RCC 7860 (cell line): ENCODE results near the gene CEP112.

Experiments used
- DNase-seq: peaks from one replicate; pipeline ENCODE4 v3.0.0-alpha.2; 2015; ENCODE audit warnings: low spot score
- FAIRE-seq: peaks from 2 replicates; lab custom pipeline; 2012; peaks lifted over from hg19 to GRCh38; lab: Jason Lieb, UNC

Gene CEP112

DNA sequence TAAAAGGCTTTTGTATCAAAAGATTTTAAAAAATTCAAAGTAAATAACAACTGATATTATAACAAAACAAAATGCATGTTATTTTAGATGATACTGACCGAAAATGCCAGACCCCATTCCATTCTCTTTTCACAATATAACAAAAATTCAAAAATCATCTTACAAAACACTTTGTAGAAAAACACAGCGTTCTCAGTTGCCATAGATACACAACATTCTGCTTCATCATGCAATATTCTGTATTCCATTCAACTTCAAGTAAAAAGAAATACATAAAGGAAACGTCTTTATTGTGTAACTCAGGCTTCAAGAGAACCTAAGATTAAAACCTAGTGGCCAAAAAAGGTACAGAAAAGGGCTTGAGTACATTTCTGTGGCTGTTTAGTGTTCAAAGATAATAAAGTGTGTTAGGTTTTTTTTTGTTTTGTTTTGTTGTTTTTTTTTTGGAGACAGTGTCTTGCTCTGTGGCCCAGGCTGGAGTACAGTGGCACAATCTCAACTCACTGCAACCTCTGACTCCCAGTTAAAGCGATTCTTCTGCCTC is 250.5 kb downstream of the CEP112 start:
- DNase-seq: no peak

DNA sequence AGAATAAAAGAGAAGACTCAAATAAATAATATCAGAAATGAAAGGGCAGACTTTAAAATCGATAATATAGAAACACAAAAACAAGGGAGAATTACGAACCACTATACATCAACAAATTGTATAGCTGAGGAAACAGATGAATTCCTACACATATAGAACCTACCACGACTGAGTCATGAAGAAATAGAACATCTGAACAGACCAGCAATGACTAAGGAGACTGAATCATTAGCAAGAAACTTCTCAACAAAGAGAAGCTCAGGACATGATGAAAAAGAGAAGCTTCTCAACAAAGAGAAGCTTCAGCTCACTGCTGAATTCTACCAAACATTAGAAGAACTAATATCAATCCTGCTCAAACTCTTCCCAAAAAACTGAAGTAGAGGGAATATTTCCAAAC is 255.9 kb downstream of the CEP112 start:
- FAIRE-seq (no peak), DNase-seq (no peak)

More for the DNA sequence above, 250.5 kb downstream of the CEP112 start:
- no peak for FAIRE-seq

- no peak for FAIRE-seq
- no peak for DNase-seq
Measured at GRCh38 chr17:65933290-65933689, 258.6 kb downstream of the CEP112 start.

- DNase-seq: no peak
- FAIRE-seq: no peak
Measured at GRCh38 chr17:65931246-65932149, 260.4 kb downstream of the CEP112 start.

DNA sequence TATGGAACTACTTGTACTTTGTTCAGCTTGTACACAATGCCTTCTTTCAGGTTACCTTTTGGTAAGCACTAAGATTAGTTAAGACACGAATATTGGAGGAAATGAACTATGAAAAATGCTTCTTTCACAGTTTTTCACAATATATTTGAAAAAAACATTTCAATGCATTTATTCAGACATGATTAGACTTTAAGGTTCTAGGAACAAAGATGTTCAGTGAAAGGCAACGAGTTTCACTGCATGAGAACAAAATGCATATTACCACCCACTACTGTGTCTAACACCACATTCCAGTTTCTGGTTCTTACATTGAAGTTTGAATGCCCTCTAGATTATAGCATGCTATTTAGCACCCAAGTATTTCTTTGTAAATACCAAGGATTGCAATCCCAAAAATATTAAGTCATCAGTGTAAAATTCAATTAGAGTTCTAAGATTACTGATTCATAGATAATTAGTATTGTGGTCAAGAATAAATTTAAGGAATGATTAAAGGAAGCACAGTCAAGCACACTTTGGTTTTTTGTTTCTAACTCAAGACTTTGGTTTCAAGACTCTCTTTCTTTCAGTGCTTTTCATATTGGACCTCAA is 261.7 kb downstream of the CEP112 start:
- FAIRE-seq (no peak), DNase-seq (no peak)

DNA sequence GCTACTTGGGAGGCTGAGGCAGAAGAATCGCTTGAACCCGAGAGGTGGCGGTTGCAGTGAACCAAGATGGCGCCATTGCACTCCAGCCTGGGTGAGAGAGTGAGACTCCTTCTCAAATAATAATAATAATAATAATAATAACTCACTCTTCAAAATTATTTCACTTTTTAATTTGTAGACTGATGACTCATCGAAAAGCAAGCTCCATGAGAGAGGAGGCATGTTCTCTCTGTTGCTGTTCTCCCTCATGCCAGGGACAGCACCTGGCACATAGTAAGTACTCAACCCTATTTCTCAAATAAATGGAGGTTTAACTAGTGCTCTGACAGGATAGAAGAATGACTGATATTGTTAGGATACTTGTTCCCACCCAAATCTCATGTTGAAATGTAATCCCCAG is 265.3 kb downstream of the CEP112 start:
- DNase-seq (no peak), FAIRE-seq (no peak)

GRCh38 chr17:65925606-65926307 is 266.2 kb downstream of the CEP112 start:
- FAIRE-seq: no peak

GRCh38 chr17:65920996-65921395 is 270.9 kb downstream of the CEP112 start:
- DNase-seq (no peak), FAIRE-seq (no peak)

More at GRCh38 chr17:65925606-65926307, 266.2 kb downstream of the CEP112 start:
- no peak for DNase-seq

DNA sequence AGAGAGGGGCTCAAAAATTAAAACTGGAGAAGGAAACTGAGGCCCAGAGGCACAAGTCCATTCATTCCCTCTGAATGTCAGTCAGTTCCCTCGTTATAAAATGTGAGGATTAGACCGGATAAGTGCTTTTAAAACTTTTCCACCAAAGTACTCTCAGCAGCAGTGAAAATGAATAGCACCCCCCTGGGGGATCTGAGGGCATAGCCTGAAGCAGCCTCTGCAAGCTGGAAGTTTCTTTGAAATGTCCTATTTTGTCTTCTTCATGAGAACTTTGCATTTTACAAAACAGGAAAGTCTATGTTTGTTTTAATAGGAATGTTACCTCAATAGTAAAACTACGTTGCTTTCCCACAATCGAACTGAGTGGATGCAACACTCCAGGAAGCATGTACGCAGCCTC is 273.0 kb downstream of the CEP112 start:
- DNase-seq: no peak
- FAIRE-seq: no peak

DNA sequence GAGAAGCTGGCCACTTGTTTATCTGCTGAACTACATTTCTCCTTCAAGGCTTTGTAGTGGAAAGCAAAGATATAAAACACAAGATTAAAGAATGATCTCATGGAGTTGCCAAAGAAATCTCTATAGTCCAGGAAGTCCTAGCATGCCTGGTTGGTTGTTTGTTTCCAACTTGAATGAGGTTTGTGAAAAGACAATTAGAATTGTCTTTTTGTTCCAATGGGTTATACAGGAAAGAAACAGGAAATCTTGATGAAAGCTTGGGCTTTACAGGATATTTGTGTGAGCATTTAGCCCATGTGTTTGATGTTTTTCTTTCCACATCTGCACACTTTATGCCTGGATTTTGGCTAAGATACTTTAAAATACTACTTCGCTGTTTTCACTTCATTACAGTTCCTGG is 273.4 kb downstream of the CEP112 start:
- FAIRE-seq: no peak
- DNase-seq: no peak

DNA sequence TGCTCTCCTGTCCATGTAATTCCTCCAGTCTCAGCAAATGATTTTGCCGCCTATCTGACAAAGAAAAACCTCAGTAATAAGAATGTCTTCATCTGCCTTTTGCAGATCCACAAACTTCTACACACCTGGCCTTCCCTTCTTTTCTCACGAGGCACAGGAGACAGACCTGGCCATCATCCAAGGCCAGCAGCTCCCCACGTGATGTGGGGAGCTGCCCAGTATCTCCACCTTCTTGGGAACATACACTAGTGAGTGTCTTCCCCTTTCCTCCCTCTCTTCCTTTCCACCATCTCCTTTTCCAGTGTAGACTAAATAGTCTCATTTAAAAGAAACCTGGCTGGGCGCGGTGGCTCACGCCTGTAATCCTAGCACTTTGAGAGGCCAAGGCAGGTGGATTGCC is 274.4 kb downstream of the CEP112 start:
- no peak for DNase-seq
- no peak for FAIRE-seq

DNA sequence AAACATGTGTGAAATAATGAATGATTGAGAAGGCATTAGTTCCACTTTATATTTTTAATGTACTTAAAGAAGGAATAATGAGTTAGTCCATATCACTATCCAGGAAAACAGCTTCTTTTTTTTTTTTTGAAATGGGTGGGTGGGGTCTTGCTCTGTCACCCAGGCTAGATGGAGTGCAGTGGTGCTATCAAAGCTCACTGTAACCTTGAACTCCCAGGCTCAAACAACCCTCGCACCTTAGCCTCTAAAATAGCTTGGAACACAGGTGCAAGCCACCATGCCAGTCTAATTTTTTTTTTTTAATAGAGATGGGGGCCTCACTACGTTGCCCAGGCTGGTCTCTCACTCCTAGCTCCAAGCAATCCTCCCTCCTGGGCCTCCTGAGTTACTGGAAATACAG is 275.5 kb downstream of the CEP112 start:
- FAIRE-seq: no peak

DNA sequence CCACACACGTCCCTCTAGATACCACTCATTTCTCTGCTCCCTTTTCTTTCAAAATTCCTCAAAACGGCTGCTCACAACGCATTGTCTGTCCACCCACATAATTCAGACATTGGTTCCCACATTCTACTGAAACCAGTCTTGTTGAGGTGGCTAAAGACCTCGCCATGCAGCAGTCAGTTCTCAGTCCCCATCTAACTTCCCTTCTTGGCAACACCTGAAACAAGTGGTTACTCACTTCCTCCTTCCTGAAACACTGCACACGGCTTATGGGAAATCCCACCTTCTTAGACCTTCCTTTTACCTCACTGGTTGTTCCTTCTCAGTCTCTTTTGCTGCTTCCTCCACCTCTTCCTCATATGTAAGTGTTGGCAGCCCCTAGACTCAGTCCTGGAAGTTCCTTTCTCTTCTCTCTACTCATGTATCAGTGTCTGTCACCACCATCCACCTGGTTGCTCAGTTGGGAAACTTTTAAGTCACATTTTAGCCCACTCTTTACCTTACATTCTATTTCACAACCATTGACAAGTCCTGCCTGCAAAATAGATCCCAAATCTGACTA is 277.1 kb downstream of the CEP112 start:
- FAIRE-seq (no peak), DNase-seq (no peak)

More for the DNA sequence above, 275.5 kb downstream of the CEP112 start:
- no peak for DNase-seq

DNA sequence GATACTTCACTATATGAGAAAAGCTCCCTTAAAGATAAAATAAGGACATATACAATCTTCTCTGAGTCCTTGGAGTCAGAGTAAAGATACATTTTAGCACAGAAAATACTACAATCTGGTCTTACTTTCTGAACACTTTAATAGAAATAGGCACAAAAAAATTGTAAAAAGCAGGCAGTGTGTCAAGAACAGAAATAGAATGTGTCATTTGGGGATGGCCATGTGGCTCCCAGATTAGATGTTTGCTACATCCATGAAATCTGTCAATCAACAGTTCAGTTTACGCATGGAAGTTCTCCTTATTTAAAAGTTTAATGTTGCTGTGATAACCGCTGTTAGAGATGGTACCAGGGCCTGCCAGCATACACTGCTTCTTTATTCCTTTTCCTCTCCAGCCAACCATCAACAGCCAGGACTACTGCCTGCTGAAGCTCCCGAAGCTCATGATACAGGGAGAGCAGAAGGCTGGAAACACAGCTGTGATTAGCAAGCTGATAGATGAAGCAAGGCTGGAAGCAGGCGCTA is 278.5 kb downstream of the CEP112 start:
- FAIRE-seq (no peak), DNase-seq (no peak)

GRCh38 chr17:65910836-65911235 is 281.1 kb downstream of the CEP112 start:
- DNase-seq (no peak), FAIRE-seq (no peak)

DNA sequence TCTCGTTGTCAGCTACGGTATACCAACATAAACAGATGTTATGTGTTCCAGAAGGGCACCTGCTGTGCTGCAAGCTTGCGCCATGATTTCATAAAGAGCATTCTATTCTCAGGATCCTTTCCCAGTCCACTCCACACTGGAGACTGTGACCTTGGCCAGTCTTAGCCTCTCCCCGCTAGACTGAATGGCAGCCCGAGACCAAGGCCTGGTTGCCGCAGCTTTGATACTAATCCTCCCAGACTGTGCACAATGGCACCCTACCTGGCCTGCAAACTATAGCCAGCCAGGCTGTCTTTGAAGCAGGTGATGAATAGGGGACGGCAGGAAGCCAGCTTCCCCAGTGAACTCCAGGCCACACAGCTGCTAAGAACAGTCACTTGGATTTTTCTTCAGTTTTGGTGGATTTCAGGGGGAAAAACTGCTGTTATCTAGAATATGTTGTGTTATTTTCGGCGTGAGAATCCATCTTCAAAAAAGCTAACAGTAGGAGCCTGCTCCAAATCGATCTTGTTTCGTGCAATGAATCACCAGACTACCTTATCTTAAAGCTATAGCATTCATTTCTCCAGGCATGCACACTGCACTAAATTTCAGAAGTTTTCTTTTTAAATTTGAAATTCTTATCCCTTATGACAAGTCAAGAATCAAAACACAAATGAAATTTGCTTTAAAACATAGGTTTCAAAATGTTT is 289.0 kb downstream of the CEP112 start:
- no peak for FAIRE-seq
- DNase-seq: no peak

DNA sequence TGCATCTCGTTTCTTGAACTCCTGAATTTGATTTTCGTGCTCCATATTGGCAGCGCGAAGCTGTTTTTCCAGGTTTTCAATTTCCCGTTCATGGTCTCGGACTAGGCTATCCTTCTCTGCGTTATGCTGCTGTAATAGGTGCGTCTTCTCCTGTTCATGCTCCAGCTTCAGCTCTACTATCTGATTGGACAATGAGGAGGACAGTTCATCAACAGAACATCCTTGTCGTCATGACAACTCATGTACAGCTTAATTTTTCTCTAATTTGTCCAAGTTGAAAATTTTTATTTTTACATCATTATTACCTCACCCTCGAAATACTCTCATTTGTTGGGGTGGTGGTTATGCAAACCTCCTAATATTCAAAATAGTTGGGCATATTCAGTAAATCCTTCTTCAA is 289.8 kb downstream of the CEP112 start:
- no peak for DNase-seq
- no peak for FAIRE-seq

DNA sequence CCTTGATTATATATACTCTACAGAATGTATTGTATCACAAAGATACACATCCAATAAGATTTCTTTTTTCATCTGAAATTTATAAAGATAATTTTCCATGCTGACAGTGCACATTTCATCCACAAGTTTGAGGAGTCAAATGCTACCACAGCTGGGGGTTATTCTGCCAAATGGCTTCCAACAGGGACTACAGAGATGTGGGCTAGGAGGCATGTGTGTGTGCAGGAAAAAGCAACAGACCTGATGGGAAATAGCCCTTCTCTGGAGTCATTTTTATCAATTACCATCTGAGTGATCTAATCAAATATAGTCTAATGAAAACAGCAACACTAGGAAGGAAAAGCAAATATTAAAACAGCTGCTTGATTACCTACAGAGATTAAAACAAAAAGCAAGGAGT is 290.5 kb downstream of the CEP112 start:
- FAIRE-seq (no peak), DNase-seq (no peak)

DNA sequence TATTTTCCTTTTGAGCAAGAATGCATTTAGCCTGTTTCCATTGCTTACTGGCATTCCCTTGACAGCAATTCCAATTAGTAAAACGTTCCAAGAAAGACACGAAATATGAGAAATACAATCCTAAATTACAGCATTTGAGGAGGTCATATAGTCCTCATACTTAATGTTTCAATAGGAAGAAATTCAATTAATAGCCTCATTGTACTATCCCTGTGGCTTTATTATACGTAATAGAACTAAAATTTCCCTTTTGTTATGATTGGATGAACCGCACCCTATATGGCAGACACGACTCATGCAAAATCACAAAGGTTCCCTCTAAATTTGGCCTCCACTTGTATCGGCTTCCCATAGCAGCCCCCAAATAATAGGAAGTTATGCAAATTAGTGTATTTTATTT is 291.7 kb downstream of the CEP112 start:
- FAIRE-seq (no peak), DNase-seq (no peak)

- DNase-seq: no peak
- FAIRE-seq: no peak
Measured at GRCh38 chr17:65898651-65899050, 293.3 kb downstream of the CEP112 start.
